ENCODE results near the gene SPAG17.

GRCh38 chr1:118154220-118154619, 30.8 kb downstream of the SPAG17 start:
- TF ChIP-seq CREB1 (CRISPR knock-in tag; IDR thresholded peaks at IDR 0.05) (no peak), CTCF (IDR thresholded peaks at IDR 0.05) (no peak), ZNF671 (CRISPR knock-in tag; IDR thresholded peaks at IDR 0.05) (no peak), HMGA2 (CRISPR knock-in tag; IDR thresholded peaks at IDR 0.05) (no peak), MLX (CRISPR knock-in tag; IDR thresholded peaks at IDR 0.05) (no peak), MAX (CRISPR knock-in tag; IDR thresholded peaks at IDR 0.05) (no peak), SOX15 (CRISPR knock-in tag; IDR thresholded peaks at IDR 0.05) (no peak), RELA (CRISPR knock-in tag; IDR thresholded peaks at IDR 0.05; ENCODE audit: borderline replicate concordance) (no peak), GABPB1 (CRISPR knock-in tag; IDR thresholded peaks at IDR 0.05) (no peak), PRDM15 (CRISPR knock-in tag; IDR thresholded peaks at IDR 0.05) (no peak), ZNF396 (CRISPR knock-in tag; IDR thresholded peaks at IDR 0.05; ENCODE audit: borderline replicate concordance) (no peak), ZNF232 (CRISPR knock-in tag; IDR thresholded peaks at IDR 0.05) (no peak), FOXJ3 (CRISPR knock-in tag; IDR thresholded peaks at IDR 0.05; ENCODE audit: borderline replicate concordance) (no peak), ELF4 (CRISPR knock-in tag; IDR thresholded peaks at IDR 0.05; ENCODE audit: low read depth) (no peak)

All from WTC11 (cell line).